ENCODE measurements around the gene PLG. TPM values are rescaled to one million over a fixed set of nuclear protein-coding genes. Genes with fewer than 3 reads are reported as not detected.

PLG gene
- total and polyA plus RNA-seq, 2 donors (not counting 1 experiment from before 2014, with no cell fraction given), result not detected

DNA sequence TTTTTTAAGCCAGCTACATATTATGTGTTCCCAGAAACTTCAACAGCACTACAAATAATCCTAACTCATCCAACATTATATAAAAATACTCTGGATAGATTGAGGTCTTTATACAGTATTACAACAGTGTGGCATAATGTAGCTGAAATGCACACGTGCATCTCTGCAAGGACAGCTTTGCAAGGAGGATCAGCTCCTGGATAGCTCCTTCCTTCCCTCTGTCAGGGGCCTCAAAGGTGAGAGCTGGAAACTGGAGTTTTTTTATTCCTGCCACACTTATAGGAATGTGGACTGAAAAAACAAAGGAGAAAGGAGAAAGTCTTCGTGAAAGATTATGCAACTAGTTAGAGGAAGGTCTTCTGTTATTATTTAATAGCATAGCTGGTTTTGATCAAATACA is 53.1 kb downstream of the PLG start:
- no peak overlapping the region for H2AFZ ChIP-seq (ENCODE audit: low read length)
- no peak overlapping the region for H3K9ac ChIP-seq (ENCODE audit: insufficient read depth, low read length)
- DNase-seq (ENCODE audit: low read depth in 2 of 2), result no peak
- TF ChIP-seq, protein P1, sequence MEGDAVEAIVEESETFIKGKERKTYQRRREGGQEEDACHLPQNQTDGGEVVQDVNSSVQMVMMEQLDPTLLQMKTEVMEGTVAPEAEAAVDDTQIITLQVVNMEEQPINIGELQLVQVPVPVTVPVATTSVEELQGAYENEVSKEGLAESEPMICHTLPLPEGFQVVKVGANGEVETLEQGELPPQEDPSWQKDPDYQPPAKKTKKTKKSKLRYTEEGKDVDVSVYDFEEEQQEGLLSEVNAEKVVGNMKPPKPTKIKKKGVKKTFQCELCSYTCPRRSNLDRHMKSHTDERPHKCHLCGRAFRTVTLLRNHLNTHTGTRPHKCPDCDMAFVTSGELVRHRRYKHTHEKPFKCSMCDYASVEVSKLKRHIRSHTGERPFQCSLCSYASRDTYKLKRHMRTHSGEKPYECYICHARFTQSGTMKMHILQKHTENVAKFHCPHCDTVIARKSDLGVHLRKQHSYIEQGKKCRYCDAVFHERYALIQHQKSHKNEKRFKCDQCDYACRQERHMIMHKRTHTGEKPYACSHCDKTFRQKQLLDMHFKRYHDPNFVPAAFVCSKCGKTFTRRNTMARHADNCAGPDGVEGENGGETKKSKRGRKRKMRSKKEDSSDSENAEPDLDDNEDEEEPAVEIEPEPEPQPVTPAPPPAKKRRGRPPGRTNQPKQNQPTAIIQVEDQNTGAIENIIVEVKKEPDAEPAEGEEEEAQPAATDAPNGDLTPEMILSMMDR (conservative IDR thresholded peaks at IDR 0.05 in 1 of 2, IDR thresholded peaks at IDR 0.05 in 1 of 2; ENCODE audit: low read depth in 1 of 2, low read length in 2 of 2), result no peak
- no peak for TF ChIP-seq EZH2 (IDR thresholded peaks at IDR 0.05; ENCODE audit: low read length, missing control alignments)
- no peaks in the 10 kb centered on the region for H3K4me1 ChIP-seq (ENCODE audit: control insufficient read depth, extremely low read depth, insufficient read depth, low read length)
- no peak overlapping the region for H3K4me2 ChIP-seq (ENCODE audit: extremely low read depth, insufficient read depth, low read length)
- H3K9me3 ChIP-seq (ENCODE audit: control insufficient read depth, insufficient read depth, low read depth, low read length), result no peaks in the 10 kb centered on the region
- H3K79me2 ChIP-seq (ENCODE audit: control insufficient read depth, insufficient read depth, low read length), result no peaks in the 10 kb centered on the region
- no peak overlapping the region for H3K27ac ChIP-seq (ENCODE audit: insufficient read depth, low read length)
- H3K4me3 ChIP-seq (replicated peaks in 1 of 4; ENCODE audit: control extremely low read depth in 1 of 4, insufficient read depth in 1 of 4, low read depth in 3 of 4, low read length in 4 of 4), result no peak overlapping the region
- no peaks in the 10 kb centered on the region for H3K27me3 ChIP-seq (ENCODE audit: control insufficient read depth, insufficient read depth, low read length)
- no peaks in the 10 kb centered on the region for H3K36me3 ChIP-seq (ENCODE audit: control insufficient read depth, insufficient read depth, low read length)
- H4K20me1 ChIP-seq (ENCODE audit: control insufficient read depth, extremely low read depth, insufficient read depth, low read length), result no peaks in the 10 kb centered on the region

DNA sequence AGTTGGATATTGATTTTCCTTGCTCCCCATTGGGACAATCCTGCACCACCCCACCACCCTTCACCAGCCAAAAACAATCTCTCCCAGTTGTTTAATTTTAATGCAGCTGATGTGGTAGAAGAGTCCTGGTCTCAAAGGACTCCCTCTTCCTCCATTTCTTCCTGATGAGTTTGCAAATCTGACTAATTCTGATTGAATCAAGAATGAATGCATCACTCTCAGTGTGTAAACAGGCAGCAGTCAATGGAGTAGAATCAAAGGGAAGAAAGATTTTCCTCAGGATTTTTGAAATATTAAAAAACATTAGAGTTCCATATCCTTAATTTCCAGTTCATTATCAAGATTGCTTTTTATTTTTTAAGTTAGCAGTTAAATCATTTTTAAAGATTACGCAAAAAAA is 54.0 kb downstream of the PLG start:
- no peaks in the 10 kb centered on the region for H3K36me3 ChIP-seq (ENCODE audit: control insufficient read depth, insufficient read depth, low read length)
- no peaks in the 10 kb centered on the region for H4K20me1 ChIP-seq (ENCODE audit: control insufficient read depth, extremely low read depth, insufficient read depth, low read length)
- DNase-seq (ENCODE audit: low read depth in 2 of 2), result no peak
- TF ChIP-seq EZH2 (IDR thresholded peaks at IDR 0.05; ENCODE audit: low read length, missing control alignments), result no peak
- TF ChIP-seq, protein P1 (conservative IDR thresholded peaks at IDR 0.05 in 1 of 2, IDR thresholded peaks at IDR 0.05 in 1 of 2; ENCODE audit: low read depth in 1 of 2, low read length in 2 of 2), result no peak
- no peak overlapping the region for H3K4me2 ChIP-seq (ENCODE audit: extremely low read depth, insufficient read depth, low read length)
- no peak overlapping the region for H3K4me3 ChIP-seq (replicated peaks in 1 of 4; ENCODE audit: control extremely low read depth in 1 of 4, insufficient read depth in 1 of 4, low read depth in 3 of 4, low read length in 4 of 4)
- no peaks in the 10 kb centered on the region for H3K9me3 ChIP-seq (ENCODE audit: control insufficient read depth, insufficient read depth, low read depth, low read length)
- no peak overlapping the region for H3K9ac ChIP-seq (ENCODE audit: insufficient read depth, low read length)
- H3K27me3 ChIP-seq (ENCODE audit: control insufficient read depth, insufficient read depth, low read length), result no peaks in the 10 kb centered on the region
- H3K27ac ChIP-seq (ENCODE audit: insufficient read depth, low read length), result no peak overlapping the region
- no peaks in the 10 kb centered on the region for H3K4me1 ChIP-seq (ENCODE audit: control insufficient read depth, extremely low read depth, insufficient read depth, low read length)
- H2AFZ ChIP-seq (ENCODE audit: low read length), result no peak overlapping the region
- no peaks in the 10 kb centered on the region for H3K79me2 ChIP-seq (ENCODE audit: control insufficient read depth, insufficient read depth, low read length)

DNA sequence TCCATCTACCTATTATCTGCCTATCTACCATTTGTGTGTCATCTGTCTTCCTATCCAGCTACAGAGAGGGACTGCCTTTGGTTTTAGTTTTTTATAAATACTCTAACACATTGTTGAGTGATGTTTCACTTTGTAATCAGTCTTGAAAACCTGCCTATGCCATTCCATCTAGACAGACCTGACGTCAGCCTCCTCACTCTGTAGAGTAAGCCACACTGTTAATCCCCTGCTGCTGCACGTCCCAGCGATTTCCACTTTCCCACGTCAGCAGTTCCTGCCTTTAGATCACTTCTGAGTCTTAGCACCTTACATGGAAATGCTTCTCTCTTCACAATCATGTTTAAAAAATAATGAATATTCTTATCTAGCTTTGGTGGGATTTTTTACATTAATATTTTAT is 54.8 kb downstream of the PLG start:
- Histone ChIP-seq H3K4me2 (ENCODE audit: extremely low read depth, insufficient read depth, low read length) (no peak overlapping the region), H4K20me1 (ENCODE audit: control insufficient read depth, extremely low read depth, insufficient read depth, low read length) (no peaks in the 10 kb centered on the region), H3K27me3 (ENCODE audit: control insufficient read depth, insufficient read depth, low read length) (no peaks in the 10 kb centered on the region), H3K36me3 (ENCODE audit: control insufficient read depth, insufficient read depth, low read length) (no peaks in the 10 kb centered on the region), H3K9ac (ENCODE audit: insufficient read depth, low read length) (no peak overlapping the region), H3K9me3 (ENCODE audit: control insufficient read depth, insufficient read depth, low read depth, low read length) (no peaks in the 10 kb centered on the region), H3K4me3 (replicated peaks in 1 of 4; ENCODE audit: control extremely low read depth in 1 of 4, insufficient read depth in 1 of 4, low read depth in 3 of 4, low read length in 4 of 4) (no peak overlapping the region), H3K4me1 (ENCODE audit: control insufficient read depth, extremely low read depth, insufficient read depth, low read length) (no peaks in the 10 kb centered on the region), H2AFZ (ENCODE audit: low read length) (no peak overlapping the region), H3K79me2 (ENCODE audit: control insufficient read depth, insufficient read depth, low read length) (no peaks in the 10 kb centered on the region), H3K27ac (ENCODE audit: insufficient read depth, low read length) (no peak overlapping the region)
- no peak for TF ChIP-seq EZH2 (IDR thresholded peaks at IDR 0.05; ENCODE audit: low read length, missing control alignments)
- TF ChIP-seq, protein P1 (conservative IDR thresholded peaks at IDR 0.05 in 1 of 2, IDR thresholded peaks at IDR 0.05 in 1 of 2; ENCODE audit: low read depth in 1 of 2, low read length in 2 of 2), result no peak
- DNase-seq (ENCODE audit: low read depth in 2 of 2), result no peak

Measured in fibroblast of lung (primary cell).